ENCODE measurements around the gene DNAJB13.

DNA sequence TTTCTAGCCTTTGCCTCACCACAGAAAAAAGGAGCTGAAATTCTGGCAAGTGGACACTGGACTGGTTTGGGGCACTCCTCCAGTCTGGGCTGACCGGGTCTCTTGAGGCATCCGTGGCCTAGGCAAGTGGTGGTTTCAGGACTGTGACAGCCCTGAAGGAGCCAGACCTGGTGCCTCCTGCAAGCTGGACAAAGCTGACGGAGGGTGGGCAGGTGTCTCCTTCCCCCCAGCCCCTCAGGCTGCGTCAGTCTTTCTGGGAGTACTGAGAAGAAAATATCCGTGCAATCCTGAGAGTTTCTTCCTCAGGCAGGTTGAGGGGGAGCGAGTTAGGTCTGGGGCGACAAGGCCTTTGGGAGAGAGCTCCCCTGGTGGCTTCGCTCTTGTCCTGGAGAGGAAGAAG lies 62.3 kb downstream of the DNAJB13 start:
- TF ChIP-seq CTCF (IDR thresholded peaks at IDR 0.05), result no peak
- no peak for TF ChIP-seq POLR2A (IDR thresholded peaks at IDR 0.05)

Data from lower leg skin (tissue), 3 donors.